ENCODE data around the gene NPB. TPM values are rescaled to one million over a fixed set of nuclear protein-coding genes. Genes with fewer than 3 reads are reported as not detected.

NPB gene
- total RNA-seq, 2 donors from 2014 or later: 0.19 TPM; not detected in 1

DNA sequence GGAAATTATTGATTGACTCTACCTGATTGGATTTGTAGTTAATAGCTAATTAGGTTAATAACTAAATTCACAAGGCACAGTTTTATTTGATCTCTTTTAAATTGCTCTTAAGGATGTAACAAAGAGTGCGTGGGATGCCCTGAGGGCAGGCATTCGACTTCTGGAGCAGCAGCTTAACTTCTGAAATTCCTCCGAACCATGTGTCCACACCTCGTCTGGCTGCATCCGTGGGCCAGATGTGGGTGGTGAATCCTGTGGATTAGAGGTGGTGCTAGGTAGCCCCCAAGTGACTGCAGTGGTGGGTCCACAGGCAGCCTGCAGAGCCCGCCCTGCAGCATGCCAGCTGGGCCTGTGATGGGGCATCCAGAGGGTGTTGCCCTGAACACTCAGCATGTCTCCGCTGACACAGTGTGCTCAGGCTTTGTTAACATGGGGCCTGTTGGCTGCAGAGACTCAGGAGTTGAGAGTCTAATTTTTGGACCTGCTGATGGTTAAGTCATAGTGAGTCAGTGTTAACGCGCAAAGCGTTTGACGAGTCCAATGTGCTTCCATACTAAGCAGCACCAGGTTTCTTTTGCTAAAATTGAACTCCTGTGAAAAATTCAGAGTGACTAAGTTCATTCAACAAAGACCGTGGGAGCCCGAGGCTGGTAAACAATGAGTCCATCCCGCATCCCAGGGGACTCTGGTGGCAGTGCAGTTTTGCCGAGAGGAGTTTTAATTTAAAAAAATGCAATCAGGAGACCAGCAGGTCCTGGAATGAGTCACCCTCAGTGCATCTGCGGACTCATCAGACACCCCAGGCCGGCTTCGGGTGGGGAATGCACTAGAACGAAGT, 3.8 kb upstream of the NPB start:
- H3K36me3 Mint-ChIP-seq (ENCODE audit: insufficient read depth in 2 of 2): peaks cover 0 to 16% of the 10 kb centered on the region in 2 donors

DNA sequence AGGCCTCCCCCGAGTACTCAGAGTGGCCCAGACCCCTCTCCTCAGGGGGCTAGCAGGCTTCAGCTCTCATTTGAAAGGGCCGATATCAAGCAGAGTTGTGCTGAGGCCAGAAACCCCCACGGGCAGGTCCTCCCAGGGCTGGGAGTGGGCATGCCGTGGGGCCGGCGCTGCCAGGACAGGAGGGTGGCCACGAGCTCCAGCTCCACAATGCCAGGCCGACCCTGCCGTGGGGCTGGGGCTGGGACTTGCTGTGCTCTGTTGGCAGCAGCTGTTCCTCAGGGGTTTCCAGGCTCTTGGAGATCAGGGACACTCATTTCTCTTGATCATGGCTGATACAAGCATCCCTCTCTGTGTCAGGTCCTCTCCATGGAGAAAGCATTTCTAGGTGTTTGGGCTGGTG, 3.2 kb upstream of the NPB start:
- Mint-ChIP-seq H3K9me3 (no peaks in the 10 kb centered on the region), H3K27me3 (ENCODE audit: low read depth) (peaks cover 12% of the 10 kb centered on the region), H3K4me1 (ENCODE audit: low read depth) (no peaks in the 10 kb centered on the region)

More for the DNA sequence above, 3.8 kb upstream of the NPB start:
- DNase-seq: no peak
- H3K4me1 Mint-ChIP-seq (ENCODE audit: low read depth): no peaks in the 10 kb centered on the region
- no peak for ATAC-seq (replicated peaks in 1 of 2)
- H3K27me3 Mint-ChIP-seq (ENCODE audit: low read depth): peaks cover 12% of the 10 kb centered on the region
- H3K4me3 Mint-ChIP-seq: no peak overlapping the region
- no peaks in the 10 kb centered on the region for H3K9me3 Mint-ChIP-seq
- no peak overlapping the region for H3K27ac Mint-ChIP-seq

DNA sequence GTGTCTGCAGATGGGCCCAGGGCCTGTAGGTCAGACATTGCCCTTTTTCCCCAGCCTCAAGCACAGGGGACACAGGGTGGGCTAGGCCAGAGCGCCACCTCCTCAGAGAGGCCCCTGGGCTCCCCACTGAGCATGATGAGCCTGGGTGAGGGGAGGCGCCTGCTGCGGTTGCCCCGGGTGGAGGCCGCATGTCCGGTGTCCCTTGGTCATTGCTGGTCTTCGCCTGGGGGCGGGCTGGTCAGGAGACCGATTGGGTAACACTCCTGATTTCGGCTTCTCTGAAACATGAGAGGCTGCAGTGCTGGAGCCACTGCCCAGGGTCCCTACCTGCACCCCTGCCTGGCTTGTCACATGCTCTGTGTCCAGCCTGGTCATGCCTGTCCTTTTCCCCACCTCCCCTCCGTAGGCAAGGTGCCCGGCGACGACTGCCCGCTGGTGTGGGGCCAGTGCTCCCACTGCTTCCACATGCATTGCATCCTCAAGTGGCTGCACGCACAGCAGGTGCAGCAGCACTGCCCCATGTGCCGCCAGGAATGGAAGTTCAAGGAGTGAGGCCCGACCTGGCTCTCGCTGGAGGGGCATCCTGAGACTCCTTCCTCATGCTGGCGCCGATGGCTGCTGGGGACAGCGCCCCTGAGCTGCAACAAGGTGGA, 2.4 kb upstream of the NPB start:
- Mint-ChIP-seq H3K27me3 (ENCODE audit: low read depth) (peaks cover 12% of the 10 kb centered on the region), H3K9me3 (no peaks in the 10 kb centered on the region), H3K36me3 (ENCODE audit: insufficient read depth in 2 of 2) (peaks cover 0 to 16% of the 10 kb centered on the region in 2 donors), H3K4me1 (ENCODE audit: low read depth) (no peaks in the 10 kb centered on the region), H3K27ac (no peak overlapping the region), H3K4me3 (no peak overlapping the region)
- no peak for DNase-seq
- no peak for ATAC-seq (replicated peaks in 1 of 2)

More for the DNA sequence above, 3.2 kb upstream of the NPB start:
- peaks cover 0 to 16% of the 10 kb centered on the region in 2 donors for H3K36me3 Mint-ChIP-seq (ENCODE audit: insufficient read depth in 2 of 2)
- H3K27ac Mint-ChIP-seq: no peak overlapping the region
- no peak overlapping the region for H3K4me3 Mint-ChIP-seq
- ATAC-seq (replicated peaks in 1 of 2) (no peak), DNase-seq (no peak)

DNA sequence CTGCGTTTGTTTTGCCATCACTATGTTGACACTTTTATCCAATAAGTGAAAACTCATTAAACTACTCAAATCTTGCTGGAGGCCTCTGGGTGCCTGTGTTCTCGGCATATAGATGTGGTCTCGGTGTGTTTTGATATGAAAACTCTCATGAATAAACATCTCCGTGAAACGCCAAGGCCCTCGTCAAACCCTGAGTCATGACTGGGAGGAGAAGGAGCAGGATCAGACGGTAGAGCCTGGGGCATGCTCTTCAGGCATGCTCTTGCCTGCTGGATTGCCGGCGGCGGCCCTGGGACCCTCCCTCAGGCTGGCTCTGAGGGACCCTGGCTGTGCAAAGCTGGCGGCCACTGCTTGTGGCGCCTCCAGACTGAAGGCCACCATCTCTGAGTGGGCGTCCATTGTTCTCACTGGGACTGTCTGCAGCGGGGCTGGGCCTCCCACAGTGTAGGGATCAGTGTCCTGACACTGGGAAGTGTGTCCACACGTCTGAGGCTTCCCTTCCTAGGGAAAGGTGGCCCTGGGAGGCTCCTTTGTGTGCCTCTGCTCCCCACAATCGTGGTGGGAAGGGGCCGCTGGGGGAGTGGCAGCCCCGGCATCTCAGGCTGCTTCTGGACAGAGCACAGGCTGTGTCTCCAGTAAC, 1.7 kb upstream of the NPB start:
- no peak overlapping the region for H3K27ac Mint-ChIP-seq

DNA sequence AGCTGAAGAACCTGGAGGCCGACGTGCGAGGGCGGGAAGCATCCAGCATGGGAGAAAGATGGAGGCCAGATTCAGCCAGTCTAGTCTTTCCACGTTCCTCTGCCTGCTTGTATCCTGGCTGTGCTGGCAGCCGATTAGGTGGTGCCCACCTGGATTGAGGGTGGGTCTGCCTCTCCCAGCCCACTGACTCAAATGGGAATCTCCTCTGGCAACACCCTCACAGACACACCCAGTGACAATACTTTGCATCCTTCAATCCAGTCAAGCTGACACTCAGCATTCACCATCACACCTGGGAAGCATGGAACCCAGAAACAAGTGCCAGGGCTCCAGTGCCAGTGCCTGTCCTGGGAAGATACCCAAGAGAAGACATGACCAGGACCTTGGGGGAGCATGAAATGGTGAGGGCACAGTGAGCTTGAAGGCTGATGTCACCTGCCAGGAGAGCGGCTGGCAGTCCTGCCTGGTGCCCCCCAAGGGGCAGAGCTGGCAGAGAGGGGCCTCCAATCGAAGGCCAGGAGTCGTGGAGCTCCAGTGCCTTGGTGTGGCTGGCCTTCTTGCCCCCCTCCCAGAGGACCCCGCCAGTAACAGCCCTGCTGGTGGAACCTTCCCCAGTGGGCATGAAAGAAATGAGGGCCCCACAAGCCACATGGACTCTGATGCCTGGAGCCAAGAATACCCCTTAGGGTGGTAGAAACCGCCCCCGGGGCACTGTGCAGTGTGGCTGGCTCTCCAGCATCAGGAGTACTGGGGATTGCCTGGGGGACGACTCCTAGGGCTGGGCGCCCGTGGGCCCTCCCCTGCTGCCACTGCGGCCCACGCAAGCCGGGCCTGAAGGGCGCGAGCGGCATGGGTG, 643 bp upstream of the NPB start:
- peak overlapping the region; percentile 1 to 4 for H3K4me3 Mint-ChIP-seq
- H3K27me3 Mint-ChIP-seq (ENCODE audit: low read depth): peaks cover 12% of the 10 kb centered on the region
- peaks cover 0 to 6% of the 10 kb centered on the region in 2 donors for H3K36me3 Mint-ChIP-seq (ENCODE audit: insufficient read depth in 2 of 2)
- peak in 1 of 2 donors; percentile 19 for ATAC-seq (replicated peaks in 1 of 2)
- DNase-seq: no peak
- H3K27ac Mint-ChIP-seq: no peak overlapping the region
- no peaks in the 10 kb centered on the region for H3K4me1 Mint-ChIP-seq (ENCODE audit: low read depth)
- no peaks in the 10 kb centered on the region for H3K9me3 Mint-ChIP-seq

More for the DNA sequence above, 1.7 kb upstream of the NPB start:
- Mint-ChIP-seq H3K4me1 (ENCODE audit: low read depth) (no peaks in the 10 kb centered on the region), H3K4me3 (no peak overlapping the region), H3K9me3 (no peaks in the 10 kb centered on the region), H3K27me3 (ENCODE audit: low read depth) (peaks cover 12% of the 10 kb centered on the region), H3K36me3 (ENCODE audit: insufficient read depth in 2 of 2) (peaks cover 0 to 10% of the 10 kb centered on the region in 2 donors)
- ATAC-seq (replicated peaks in 1 of 2) (no peak), DNase-seq (no peak)

DNA sequence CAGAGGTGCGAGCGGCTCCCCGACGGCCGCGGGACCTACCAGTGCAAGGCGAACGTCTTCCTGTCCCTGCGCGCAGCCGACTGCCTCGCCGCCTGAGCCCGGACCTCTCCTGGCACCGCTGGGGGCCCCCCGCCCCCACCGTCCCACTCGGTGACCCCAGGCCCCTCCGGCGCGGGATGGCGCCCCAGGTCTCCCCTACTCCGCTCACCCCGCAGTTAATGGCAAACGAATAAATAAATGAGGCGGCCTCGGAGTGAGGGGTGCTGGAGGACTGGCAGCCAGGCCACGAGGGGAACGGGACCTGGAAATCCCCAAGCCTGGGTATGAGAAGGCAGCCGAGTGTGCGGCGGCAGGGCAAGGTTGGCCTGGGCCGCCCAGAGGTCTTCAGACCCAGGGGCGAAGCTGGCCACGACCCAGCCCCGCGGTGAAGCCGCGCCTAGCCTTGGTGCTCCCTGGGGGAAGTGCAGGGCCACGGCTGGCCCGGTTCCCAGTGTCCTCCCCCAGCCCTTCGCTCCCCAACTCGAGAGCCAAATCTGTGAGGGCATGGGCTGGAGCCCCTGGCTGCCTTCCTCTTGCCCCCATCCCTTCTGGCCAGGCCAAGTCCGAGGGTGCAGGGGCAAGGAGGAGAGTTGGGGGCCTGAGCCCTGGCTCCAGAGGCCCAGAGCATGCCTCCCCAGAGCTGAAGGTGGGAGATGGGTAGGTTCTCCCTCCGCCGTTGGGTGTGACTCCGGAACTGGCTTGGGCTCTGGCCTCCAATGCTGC, 796 bp downstream of the NPB start:
- no peaks in the 10 kb centered on the region for H3K9me3 Mint-ChIP-seq
- peaks cover 0 to 6% of the 10 kb centered on the region in 2 donors for H3K36me3 Mint-ChIP-seq (ENCODE audit: insufficient read depth in 2 of 2)
- DNase-seq (no peak), ATAC-seq (replicated peaks in 1 of 2) (peak; percentile 22 to 40)
- no peak overlapping the region for H3K4me3 Mint-ChIP-seq
- no peak overlapping the region for H3K27ac Mint-ChIP-seq
- H3K4me1 Mint-ChIP-seq (ENCODE audit: low read depth): no peaks in the 10 kb centered on the region
- peaks cover 12% of the 10 kb centered on the region for H3K27me3 Mint-ChIP-seq (ENCODE audit: low read depth)

DNA sequence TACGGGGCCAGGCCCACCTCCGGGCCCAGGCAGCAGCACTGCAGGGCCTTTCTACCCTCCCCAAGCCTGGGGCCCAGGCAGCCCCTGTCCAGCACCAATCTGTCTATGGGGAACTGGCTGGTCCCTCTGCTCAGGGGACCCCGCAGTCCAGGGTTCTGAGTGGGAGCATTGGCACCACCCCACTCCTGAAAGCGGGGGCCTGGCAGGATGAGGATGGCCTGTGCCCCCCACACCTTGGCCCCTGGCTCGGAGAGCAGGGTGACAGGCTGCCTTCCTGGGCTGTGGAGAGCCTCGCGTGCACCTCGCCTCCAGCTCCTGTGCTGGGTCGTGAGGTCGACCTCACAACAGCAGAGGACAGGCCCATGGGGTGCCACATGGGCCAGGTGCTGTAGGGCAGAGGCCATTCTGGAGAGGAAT, 1.4 kb downstream of the NPB start:
- no peaks in the 10 kb centered on the region for H3K4me1 Mint-ChIP-seq (ENCODE audit: low read depth)
- no peak for ATAC-seq (replicated peaks in 1 of 2)
- no peak overlapping the region for H3K4me3 Mint-ChIP-seq
- peaks cover 0 to 5% of the 10 kb centered on the region in 2 donors for H3K36me3 Mint-ChIP-seq (ENCODE audit: insufficient read depth in 2 of 2)
- peaks cover 12% of the 10 kb centered on the region for H3K27me3 Mint-ChIP-seq (ENCODE audit: low read depth)
- DNase-seq: no peak
- no peak overlapping the region for H3K27ac Mint-ChIP-seq
- no peaks in the 10 kb centered on the region for H3K9me3 Mint-ChIP-seq

DNA sequence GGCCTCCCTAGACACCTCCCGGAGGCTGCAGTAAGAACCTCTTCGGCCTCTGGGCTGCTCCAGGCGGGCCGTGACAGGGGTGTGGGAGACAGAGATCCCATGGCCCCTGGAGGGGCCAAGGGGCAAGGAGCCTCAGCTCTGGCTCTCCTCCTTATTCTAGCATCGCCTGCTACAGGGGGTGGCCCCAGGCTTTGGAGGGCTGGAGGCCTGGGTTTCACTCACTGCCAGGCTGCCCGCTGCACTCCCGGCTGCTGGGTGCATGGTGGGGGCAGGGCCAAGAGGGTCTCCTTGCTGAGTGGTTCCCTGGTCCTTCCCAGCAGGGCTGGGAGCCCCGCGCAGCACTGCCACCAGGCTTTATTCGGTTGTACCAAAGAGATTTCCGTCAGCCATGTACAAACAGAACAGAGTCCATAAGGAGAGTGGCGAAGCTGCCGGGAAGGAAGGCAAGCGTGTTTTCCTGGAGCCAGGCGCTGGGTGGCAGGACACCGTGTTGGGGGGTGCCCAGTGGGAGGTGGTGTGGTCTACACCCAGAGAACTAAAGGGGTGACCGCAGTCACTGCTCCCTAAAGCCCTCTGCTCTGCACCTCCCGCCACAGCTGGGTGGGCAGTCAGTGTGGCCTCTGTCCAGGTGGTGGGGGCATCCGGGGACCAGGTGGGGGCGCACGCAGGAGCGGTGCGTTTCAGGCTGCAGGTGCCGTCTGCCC, 2.0 kb downstream of the NPB start:
- Mint-ChIP-seq H3K4me1 (ENCODE audit: low read depth) (peaks cover 2% of the 10 kb centered on the region), H3K9me3 (no peaks in the 10 kb centered on the region), H3K27me3 (ENCODE audit: low read depth) (peaks cover 12% of the 10 kb centered on the region), H3K36me3 (ENCODE audit: insufficient read depth in 2 of 2) (peaks cover 0 to 5% of the 10 kb centered on the region in 2 donors), H3K27ac (no peak overlapping the region), H3K4me3 (no peak overlapping the region)
- no peak for ATAC-seq (replicated peaks in 1 of 2)
- DNase-seq: no peak

DNA sequence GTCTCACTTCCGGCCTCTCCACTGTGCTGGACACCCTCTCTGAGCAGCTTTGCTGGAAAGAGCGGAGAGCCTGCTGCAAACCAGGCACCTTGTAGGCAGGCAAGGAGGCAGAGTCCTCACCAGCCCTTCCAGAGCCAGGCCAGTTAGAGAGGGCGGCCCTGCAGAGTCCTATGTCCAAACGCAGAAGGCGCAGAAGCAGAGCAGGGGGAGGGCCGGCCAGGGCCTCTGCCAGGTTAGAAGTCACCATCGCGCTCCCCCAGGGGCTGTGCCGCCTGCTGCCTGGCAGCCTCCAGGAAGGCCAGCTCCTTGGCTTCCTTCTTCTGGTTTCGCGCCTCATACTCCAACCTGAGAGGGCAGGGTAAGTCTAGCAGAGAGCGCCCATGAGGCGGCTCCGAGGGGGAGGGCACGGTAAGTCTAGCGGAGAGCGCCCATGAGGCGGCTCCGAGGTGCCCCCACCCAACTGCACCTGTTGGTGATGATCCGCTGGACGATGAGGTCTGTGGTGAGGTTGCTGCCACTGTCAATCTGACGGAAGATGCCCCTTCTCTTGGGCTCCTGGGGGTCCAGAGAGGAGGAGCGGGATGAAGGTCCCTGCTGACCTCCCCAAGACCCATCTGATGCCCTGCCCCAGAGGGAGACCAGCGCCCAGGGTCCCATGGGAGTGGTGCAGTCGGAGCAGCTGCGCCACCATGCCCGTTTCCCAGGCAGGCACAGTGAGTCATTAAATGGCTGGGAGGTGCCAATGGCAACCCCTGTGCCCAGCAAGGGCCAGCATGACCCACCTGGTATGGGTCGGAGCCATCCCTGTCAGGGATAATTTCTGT, 2.8 kb downstream of the NPB start:
- no peak for ATAC-seq (replicated peaks in 1 of 2)
- Mint-ChIP-seq H3K4me1 (ENCODE audit: low read depth) (peaks cover 10% of the 10 kb centered on the region), H3K27me3 (ENCODE audit: low read depth) (peaks cover 12% of the 10 kb centered on the region), H3K36me3 (ENCODE audit: insufficient read depth in 2 of 2) (peaks cover 0 to 4% of the 10 kb centered on the region in 2 donors), H3K9me3 (no peaks in the 10 kb centered on the region), H3K27ac (no peak overlapping the region), H3K4me3 (no peak overlapping the region)
- no peak for DNase-seq

DNA sequence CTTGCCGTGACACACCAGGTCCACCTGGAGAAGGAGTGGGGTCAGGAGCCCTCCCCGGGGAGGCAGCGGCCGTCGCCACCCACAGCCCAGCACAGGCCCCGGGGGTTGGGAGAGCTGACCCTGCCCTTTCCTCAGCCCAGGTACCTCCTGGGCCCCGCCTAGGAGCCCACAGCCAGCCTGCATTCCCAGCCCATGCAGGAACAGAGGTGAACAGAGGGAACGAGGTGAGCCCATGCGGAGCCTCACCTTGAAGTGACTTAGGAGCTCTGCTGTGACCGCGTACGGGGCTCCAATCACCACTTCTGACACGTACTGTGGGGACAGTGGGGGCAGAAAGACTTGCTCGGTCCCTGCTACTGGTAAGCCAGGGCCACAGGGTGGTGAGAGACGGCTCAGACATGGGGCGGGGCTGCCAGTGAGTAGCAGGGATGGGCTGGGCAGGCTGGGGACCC, 3.4 kb downstream of the NPB start:
- ATAC-seq (replicated peaks in 1 of 2): no peak
- H3K4me3 Mint-ChIP-seq: no peak overlapping the region
- no peaks in the 10 kb centered on the region for H3K36me3 Mint-ChIP-seq (ENCODE audit: insufficient read depth in 2 of 2)
- no peaks in the 10 kb centered on the region for H3K9me3 Mint-ChIP-seq
- H3K27ac Mint-ChIP-seq: no peak overlapping the region
- peaks cover 14% of the 10 kb centered on the region for H3K4me1 Mint-ChIP-seq (ENCODE audit: low read depth)
- no peak for DNase-seq
- H3K27me3 Mint-ChIP-seq (ENCODE audit: low read depth): peaks cover 12% of the 10 kb centered on the region

DNA sequence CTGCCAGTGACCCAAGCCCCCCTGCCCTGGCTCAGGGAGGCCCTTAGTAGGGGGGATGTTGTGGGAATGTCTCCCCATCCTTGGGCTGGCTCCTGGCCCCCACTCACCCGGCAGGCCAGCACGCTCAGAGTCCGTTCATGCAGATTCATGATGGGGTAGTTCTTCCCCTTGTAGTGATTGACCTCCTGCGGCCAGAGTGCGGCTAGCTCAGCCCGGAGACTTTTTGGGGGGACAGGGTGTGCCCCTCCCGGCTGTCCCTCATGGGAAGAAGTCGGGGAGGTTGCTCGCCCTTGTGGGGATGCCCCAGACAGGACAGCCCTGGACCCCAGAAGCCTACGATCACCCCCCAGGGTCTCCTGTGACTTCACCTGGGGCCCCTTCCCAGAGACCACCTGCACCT, 4.0 kb downstream of the NPB start:
- Mint-ChIP-seq H3K36me3 (ENCODE audit: insufficient read depth in 2 of 2) (no peaks in the 10 kb centered on the region), H3K27ac (no peak overlapping the region), H3K27me3 (ENCODE audit: low read depth) (peaks cover 6% of the 10 kb centered on the region), H3K9me3 (no peaks in the 10 kb centered on the region), H3K4me1 (ENCODE audit: low read depth) (peaks cover 14% of the 10 kb centered on the region), H3K4me3 (no peak overlapping the region)
- no peak for ATAC-seq (replicated peaks in 1 of 2)
- DNase-seq: no peak

Measured in activated T-cell treated with anti-CD3 and anti-CD28 coated beads, Interleukin-2, amount 50 U/mL, for 72 hours (primary cell).